CD4-positive, alpha-beta T cell treated with Interleukin-2 at 100 ng/mL for 4 hours (primary cell): ENCODE results near the gene PRKCE.

Experiments
- DNase-seq: peaks from one replicate; pipeline ENCODE4 v3.0.0-alpha.2; 2020; ENCODE audit warnings: low spot score

Gene PRKCE

DNA sequence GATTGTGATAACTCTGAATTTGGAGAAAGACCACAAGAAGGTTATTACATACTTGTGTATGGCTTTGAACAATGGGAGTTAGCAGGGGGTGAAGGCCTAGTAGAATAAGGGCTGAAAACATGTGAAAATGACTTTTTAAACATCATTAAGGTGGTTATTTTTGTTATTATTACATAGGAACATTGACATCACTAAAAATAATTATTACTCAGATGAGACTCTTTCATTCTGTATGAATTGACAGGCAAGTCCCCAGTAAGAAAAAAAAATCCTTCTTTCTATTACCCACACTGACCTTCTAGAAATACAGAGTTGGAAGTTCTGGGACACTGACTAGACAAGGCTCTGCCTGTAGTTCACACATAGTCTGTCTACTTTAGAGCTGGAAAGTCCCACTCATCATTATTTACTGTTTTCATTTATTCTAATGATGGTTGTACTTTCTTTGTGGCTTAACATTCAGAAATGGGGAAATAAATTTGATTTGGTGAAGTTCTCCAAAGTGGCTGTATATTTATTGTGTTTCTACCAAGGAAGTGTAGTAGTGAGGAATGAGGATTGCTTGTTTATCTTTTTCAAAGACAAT, 426.1 kb downstream of the PRKCE start:
- no peak for DNase-seq

DNA sequence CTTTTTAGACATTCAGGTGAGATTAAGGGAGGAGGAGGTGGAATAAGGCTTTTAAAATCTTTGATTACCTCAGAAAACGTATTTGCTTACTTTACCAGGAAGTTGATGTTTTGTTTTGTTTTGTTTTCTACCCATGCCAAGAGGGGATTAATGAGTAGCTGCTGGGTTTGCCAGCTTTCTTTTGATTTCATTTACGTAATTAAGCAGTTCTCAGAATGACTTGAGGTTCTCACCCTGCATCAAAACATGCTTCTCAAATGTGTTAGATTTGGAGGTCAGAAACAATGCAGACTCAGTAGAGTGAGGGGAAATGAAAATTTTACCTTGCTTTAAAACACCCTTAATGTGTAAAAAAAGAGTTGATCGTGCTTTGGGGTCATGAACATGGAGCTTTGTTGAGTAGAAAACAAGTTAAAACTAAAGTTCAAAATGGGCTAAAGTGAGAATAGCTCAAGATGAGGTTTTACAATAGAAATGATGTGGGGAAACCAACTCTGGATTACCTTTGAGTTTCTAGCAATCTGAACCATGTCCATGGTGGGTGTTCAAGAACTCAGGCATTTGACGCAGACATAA, 428.6 kb downstream of the PRKCE start:
- no peak for DNase-seq

DNA sequence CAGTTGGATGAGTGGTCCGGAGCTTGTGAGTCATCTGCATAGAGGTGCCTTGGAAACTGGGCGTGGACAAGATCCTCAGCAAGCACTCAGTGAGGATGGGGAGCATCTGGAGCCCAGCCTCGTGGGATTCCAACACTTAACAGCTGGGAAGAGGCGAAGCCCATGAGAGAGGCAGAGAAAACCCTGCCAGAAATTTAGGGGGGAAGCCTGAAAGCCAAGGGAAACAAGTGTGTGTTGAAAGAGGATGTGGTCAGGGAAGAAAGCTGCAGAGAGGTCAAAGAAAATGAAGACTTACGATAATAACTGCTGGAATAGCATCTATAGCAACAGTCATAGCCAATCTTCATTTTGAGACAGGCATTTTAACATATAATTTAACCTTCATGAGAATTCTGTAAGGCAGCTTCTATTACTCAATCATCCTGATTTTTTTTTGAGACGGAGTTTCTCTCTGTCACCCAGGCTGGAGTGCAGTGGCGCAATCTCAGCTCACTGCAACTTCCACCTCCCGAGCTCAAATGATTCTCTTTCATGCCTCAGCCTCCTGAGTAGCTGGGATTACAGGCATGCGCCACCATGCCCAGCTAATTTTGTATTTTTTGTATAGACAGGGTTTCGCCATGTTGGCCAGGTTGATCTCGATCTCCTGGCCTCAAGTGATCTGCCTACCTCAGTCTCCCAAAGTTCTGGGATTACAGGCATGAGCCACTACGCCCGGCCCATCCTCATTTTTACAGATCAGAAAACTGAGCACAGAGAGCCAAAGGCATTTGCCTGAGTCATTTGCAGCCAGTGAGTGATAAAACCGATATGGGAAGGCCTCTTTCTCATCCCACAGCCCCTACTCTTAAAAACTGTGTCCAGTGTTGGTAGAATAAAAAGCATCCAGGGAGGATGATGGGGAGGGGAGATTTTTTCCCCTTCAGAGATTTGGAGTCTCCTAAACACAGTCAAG, 431.3 kb downstream of the PRKCE start:
- no peak for DNase-seq

DNA sequence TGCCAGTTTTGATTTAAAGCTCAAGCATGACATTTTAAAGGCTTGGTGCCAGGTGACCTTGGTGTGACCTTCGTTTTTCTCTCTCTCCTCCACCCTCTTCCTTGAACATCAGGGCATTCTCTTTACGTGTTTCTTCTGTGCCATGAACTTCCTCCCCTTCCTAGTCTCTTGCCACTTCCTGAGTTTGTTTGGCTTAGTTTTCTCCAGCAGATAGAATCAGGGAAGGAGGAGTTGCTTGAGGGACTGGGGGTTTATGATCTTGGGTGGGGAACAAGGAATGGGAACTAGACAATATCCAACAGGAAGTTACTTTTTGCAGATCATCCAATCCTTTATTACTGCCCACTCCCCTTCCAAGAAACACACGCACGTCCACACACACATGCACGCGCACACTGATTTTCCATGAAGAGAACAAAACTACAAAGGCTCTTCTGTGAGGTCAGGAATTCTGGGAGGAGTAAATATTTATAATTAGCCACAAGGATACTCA, 435.1 kb downstream of the PRKCE start:
- DNase-seq, result no peak

DNA sequence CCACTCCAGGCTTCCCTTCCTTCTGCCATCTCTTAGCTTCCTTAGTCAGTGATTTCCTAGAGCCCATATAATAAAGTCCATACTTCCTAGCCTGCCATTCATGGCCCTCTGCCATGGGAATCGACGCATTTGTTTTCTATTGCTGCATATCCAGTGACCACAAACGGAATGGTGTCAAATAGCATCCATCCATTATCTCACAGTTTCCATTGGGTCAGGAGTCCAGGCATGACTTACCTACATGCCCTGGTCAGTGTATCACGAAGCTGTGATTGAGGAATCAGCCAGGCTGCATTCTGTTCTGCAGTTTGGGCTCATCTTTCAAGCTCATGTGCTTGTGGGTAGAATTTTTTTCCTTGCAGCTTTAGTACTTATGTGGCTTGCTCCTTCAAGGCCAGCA, 436.0 kb downstream of the PRKCE start:
- DNase-seq, result no peak

DNA sequence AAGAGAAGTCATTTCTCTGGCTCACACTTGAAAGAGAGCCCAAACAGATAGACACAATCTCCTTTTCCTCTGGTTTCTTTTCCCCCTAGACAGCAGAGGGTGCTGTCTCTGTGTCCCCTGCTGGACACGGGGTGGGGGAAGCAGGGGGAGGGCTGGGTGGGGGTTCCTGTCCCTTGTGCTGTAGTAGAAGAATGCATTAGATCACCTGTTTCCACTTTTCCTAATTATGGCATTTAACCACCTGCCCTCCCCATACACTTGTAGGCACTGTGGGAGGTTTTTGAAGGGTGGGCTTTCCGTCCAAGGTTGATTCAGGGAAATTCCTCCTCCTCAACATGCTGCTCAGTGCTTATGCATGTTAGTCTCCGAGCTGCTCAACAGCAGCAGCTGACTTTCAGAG, 439.5 kb downstream of the PRKCE start:
- DNase-seq, result no peak

DNA sequence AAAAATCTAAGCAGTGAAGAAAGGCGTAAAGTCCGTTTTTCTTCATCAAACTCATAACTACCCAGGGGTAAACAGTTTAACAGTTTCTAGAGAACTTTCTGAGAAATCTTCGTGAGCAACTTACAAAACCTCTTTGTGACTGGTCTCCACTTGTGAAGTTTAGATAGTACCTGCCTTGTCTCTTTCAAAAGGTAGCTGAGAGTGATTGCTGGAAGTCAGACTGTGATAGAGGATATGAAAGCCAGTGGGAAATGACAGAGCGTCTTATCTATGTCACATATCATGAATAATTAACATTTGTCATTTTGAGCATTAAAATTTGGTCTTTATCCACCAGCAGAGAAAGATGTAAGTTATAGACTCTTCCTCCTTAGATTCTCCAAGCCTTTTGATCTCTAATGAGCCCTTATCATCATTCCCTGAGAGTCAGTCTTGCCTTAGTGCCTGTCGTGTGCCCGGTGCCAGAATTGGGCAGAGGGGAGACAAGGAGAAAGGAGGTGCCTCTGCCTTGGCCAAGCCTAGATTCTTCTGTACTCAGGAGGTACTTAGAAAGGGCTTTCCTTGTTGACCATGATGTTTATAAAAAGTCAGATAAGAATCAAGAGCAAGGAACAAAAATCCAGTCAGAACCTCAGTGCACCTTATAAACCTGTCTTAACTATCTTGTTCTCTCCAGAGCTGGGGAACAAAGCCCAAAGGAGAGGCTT, 440.6 kb downstream of the PRKCE start:
- DNase-seq, result no peak

DNA sequence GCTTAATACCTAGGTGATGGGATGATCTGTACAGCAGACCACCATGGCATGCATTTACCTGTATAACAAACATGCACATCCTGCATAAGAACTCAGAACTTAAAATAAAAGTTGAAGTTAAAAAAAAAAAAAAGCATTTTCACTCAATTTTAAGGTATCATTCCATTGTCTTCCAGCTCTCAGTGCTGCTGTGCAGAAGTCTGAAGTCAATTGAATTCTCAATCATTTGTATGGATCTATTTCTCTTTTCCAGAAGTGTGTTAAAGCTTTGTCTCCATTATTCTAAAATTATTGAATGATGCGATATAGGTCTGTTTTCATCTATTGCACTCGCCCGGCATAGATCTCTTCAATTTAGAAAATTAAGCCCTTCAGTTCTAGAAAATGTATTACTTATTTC, 443.2 kb downstream of the PRKCE start:
- no peak for DNase-seq

DNA sequence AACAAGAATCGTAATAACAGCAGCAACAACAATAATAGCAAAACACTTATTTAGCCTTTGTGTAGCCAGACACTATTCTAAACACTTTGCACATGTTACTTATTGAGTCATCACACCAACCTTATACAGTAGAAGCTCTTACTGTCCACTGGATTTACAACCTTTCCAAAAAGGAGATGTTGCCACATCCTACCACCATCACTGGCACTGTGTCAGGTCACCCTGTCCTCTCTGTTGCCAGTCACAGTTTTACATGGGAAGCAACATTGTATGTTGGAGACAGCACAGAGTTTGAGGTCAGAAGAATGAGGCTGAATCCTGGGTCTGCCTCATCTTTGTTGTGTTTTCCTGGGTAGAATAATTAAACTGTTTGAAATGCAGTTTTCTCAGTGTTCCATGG, 444.4 kb downstream of the PRKCE start:
- no peak for DNase-seq

DNA sequence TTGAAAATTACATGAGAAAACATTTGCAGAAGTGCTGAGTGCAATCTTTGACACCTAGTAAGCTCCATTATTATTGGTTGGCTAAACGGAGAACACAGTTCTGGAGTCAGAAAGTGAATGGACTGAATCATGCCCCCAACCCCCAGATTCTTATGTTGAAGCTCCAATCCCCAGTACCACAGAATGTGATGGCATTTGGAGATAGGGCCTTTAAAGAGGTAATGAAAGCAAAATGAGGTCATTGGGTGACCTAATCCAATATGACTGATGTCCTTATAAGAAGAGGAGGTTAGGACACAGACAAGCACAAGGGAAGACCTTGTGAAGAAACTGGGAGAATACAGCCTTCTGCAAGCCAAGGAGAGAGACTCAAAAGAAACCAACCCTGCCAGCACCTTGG, 444.8 kb downstream of the PRKCE start:
- no peak for DNase-seq

DNA sequence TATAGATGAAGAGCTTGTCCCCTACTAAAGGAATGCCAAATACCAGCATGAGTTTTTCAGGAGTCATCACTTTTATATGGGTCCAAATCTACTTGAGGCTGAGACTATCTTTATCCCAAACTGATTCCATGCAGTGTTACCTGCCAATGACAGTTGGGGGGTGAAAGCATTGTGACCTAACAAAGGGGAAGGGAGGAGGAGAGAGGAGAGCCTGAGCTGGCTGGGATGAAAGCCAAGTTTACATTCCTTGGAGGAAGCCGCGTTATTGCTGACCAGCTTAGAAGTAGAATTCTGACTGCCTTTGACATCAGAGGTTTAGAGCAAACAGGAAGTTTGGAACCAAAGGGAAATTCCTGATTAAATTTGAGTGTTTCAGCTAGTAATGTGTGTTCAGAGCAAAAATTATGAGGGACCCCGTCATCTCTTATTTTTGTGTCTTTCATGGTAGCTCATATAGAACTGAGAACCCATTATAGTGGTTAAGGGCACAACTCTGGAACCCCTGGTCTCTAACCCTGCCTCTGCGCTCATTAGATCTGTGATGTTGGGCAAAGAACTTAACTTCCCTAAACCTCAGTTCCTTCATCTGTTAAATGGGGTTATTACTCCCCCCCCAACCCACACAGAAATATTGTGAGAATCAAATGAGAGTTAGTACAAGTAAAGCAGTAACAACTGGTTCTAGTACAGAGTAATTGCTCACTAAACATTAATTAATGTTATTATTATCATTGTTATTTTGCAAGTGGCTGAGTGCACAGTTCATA, 446.4 kb downstream of the PRKCE start:
- no peak for DNase-seq

DNA sequence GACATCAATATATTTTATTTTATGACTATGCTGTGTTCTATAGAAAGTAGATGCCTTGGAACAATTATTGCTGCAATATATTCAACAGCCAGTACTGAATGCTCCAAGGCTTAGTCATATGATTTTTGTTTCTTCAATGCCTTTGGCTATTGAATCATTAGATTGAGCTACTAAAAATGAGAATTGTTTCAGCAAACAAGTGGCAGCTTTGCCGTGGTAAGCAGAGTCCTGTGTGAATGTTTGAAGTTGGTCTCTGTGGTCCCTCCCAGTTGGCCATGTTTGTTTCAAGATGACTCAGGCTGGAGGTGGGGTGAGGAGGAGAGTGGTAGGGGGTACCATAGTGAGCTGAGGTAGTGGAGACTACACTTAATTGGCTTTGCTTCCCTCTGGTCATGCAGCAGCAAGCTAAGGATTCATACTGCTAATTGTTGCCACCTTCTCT, 447.2 kb downstream of the PRKCE start:
- DNase-seq, result no peak

DNA sequence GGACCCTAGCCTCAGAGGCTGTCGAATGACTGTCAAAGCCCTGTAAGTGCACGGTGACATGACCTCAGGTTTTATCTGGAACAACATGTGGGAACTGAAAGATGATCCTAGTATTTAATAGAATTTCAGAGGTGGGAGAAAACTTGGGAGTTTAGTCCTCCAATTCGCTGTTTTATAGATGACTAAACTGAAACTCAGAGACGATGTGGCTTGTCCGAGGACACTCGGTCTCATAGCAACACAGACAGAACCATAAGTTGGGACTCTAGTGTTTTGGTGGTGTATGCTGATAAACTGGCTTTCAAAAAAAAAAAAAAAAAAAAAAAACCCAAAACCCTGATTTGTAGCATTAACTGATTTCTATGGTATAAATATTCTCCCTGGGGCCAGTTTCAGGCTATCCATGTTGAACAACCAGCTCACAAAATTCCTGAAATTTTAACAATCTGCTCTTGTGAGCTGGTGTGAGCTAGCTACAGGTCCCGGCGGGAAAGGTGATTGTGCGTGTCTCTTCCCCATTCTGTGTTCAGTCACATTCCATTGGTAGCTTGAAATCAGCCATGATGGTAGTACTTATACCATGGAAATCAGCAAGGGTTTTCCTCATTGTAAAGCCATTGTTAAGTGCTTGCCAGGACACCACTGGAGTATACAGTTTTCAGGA, 450.2 kb downstream of the PRKCE start:
- DNase-seq, result no peak

DNA sequence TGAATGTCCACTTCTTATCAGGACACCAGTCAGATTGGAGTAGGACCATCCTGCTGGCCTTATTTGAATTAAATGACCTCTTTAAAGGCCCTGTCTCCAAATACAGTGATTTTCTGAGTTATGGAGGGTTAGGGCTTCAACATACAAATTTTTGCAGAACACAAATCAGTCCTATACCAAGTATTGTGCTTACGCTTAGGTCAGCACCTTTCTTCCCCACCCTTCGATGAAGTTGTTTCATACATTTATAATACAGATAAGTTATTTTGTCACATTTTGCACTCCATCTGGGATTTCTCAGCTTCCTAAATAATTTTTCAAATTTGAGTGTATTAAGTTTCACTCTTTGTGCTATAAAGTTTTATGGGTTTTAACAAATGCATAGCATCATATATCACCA, 455.2 kb downstream of the PRKCE start:
- no peak for DNase-seq

DNA sequence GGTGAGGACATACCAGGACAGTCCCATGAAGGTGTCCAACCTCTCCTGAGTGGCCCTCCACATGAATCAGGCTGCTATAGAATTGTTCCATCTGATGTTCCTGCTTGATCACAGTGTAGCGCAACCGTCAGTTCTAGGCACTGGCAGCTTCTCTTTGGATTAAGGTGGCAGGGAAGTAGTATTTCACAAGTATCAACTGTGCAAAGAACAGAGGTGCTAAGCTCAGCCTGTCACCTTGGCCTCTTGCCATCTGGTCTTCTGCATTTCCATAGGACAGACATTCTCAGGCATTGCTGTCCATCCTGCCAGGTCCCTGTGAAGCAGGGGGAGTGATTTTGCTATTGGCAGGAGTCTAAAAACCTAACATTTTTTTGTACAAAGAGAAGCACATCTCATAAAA, 463.5 kb downstream of the PRKCE start:
- DNase-seq, result no peak

DNA sequence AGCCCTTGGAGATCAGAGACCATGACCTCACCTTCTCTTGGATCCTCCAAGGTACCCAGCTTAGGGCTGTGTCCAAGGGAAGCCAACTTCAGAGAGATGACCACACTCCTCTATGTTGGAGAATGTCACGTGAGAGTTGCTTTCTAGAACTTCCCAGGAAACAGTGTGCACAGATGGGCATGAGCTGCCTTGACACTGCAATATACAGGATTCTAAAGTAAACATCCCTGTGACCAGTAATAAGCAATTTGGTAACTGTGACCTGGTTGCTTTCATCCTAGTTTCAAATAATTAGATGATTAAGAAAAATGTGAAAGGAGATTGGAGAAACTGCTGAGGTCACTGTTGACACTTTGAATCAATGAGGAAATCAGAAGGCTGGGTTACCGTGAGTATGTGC, 464.7 kb downstream of the PRKCE start:
- no peak for DNase-seq

DNA sequence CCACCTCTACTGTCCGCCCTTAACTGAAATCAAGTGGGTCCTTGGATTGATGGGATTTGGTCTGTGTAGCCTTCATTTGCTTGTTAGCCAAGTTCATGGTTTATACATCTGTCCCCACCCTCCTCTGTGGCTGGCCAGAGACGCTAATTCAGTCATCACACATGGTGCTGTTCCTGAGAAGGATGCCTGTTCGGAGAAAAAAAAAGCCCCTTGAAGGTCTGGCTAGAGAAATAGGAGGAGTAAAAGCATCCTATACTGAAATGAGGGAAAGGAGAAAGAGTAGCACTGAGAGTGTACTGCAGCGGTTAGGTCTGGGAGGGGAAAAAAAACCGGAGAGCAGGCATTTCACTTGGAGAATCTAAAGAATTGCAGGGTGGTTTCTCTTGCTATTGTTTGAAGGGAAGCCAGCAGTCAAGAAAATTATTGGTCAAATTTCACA, 465.1 kb downstream of the PRKCE start:
- DNase-seq, result no peak

DNA sequence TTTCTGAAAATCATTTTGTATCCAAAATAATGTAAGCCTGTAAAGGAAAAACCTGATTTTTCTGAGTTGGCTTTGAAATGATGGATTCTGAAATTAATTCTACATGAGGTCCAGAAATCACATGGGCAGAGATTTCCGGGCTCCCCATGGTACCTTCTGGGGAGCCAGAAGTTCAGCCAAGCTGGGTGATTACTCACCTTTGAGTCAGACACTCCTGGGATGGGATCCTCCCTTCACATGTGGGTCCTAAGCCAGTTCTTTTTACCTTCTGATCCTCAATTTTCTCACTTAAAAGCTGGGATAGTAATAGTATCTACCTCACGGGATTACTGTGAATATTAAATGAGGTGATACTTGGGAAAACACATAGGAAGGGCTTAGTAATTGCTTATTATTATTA, 465.9 kb downstream of the PRKCE start:
- DNase-seq, result no peak

DNA sequence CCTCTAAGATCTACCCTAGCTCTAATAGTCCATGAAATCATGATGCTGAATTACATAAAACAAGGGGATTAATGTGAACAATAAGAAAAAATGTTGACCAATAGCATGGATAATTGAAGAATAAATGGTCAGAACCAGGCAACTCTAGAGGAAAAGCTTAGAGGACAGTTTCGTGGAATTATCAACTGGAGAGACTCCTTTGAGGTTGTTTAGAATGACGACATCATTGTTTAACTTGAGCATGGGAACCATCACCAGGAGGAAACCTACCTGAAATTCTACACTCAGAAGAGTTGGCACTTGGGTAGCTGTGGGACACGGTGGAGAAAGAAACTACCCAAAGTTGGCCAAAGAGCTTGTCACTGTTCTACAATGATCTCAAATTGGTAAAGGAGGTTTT, 466.5 kb downstream of the PRKCE start:
- DNase-seq, result no peak

DNA sequence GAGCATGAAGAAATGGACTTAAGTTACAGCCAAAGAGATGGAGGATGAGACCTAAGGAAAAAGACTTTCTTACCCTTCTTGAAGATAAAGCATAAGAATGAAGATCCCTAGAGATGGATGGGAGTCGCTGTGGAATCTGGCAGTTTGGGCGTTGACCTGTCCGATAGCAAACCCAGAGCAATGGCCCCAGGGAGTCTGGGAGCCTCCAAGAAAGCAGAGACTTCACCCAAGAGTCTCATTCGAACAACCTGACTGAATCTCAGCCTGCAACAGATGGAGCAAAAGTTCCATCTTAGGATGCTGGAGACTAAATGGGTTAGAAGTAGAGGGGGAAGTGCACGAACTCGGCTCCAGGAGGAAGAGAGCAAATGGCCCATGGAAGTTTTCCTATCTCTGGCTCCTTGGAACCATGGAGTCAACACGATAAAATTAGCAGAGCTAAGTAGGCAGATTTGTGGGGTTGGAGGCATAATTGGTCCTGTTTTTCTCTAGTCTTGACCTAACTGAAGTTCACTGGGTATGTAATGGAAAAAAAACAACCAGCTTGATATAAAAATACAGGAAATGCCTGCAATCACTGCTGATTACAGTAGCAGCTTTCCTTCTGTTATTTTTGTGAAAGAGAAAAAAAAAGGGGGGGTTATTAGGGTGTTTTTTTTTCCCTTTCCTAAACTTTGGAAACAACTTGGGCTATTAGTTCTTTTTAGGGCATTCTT, 467.3 kb downstream of the PRKCE start:
- DNase-seq, result no peak
